ENCODE results near the gene DDAH1. TPM values are rescaled to one million over a fixed set of nuclear protein-coding genes. Genes with fewer than 3 reads are reported as not detected.

Gene DDAH1
- total and polyA plus RNA-seq, 4 donors: 25.8 to 42.7 (median 31.7) TPM

- TF ChIP-seq, protein P1, sequence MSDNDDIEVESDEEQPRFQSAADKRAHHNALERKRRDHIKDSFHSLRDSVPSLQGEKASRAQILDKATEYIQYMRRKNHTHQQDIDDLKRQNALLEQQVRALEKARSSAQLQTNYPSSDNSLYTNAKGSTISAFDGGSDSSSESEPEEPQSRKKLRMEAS (IDR thresholded peaks at IDR 0.05): no peak
- no peak for TF ChIP-seq RAD21 (IDR thresholded peaks at IDR 0.05)
- no peak for TF ChIP-seq RXRA (IDR thresholded peaks at IDR 0.05)
- no peak for TF ChIP-seq TAF1 (conservative IDR thresholded peaks at IDR 0.05)
- no peak for TF ChIP-seq FOXA1 (IDR thresholded peaks at IDR 0.05)
- no peak for TF ChIP-seq SP1 (IDR thresholded peaks at IDR 0.05)
- no peak for TF ChIP-seq HNF4A (conservative IDR thresholded peaks at IDR 0.05)
- TF ChIP-seq CTCF (IDR thresholded peaks at IDR 0.05; ENCODE audit: low read depth, low read length, missing input control): no peak
- no peak for TF ChIP-seq EGR1 (IDR thresholded peaks at IDR 0.05; ENCODE audit: low read depth in 2 of 2)
Observed at GRCh38 chr1:85326851-85327250, 138.1 kb downstream of the DDAH1 start (continued).

GRCh38 chr1:85326336-85326735 lies 138.6 kb downstream of the DDAH1 start:
- H3K27me3 ChIP-seq (ENCODE audit: control insufficient read depth in 4 of 4, insufficient read depth in 4 of 4, low read length in 3 of 4): no peaks in the 10 kb centered on the region
- H3K4me3 ChIP-seq (ENCODE audit: low read depth in 1 of 3, low read length in 3 of 3): no peak overlapping the region
- WGBS: 71% methylated on average over 2 of the region's 2 CpGs
- no peak for DNase-seq (ENCODE audit: low spot score)
- TF ChIP-seq REST (IDR thresholded peaks at IDR 0.05): no peak
- TF ChIP-seq RAD21 (IDR thresholded peaks at IDR 0.05): no peak
- no peak for TF ChIP-seq YY1 (IDR thresholded peaks at IDR 0.05)
- TF ChIP-seq, protein P2, sequence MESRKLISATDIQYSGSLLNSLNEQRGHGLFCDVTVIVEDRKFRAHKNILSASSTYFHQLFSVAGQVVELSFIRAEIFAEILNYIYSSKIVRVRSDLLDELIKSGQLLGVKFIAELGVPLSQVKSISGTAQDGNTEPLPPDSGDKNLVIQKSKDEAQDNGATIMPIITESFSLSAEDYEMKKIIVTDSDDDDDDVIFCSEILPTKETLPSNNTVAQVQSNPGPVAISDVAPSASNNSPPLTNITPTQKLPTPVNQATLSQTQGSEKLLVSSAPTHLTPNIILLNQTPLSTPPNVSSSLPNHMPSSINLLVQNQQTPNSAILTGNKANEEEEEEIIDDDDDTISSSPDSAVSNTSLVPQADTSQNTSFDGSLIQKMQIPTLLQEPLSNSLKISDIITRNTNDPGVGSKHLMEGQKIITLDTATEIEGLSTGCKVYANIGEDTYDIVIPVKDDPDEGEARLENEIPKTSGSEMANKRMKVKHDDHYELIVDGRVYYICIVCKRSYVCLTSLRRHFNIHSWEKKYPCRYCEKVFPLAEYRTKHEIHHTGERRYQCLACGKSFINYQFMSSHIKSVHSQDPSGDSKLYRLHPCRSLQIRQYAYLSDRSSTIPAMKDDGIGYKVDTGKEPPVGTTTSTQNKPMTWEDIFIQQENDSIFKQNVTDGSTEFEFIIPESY (IDR thresholded peaks at IDR 0.05): no peak
- no peak for TF ChIP-seq JUND (IDR thresholded peaks at IDR 0.05)
- no peak for TF ChIP-seq FOXA2 (IDR thresholded peaks at IDR 0.05)
- TF ChIP-seq TAF1 (conservative IDR thresholded peaks at IDR 0.05): no peak
- no peak for TF ChIP-seq EGR1 (IDR thresholded peaks at IDR 0.05; ENCODE audit: low read depth in 2 of 2)
- no peak for TF ChIP-seq NR2F2 (IDR thresholded peaks at IDR 0.05)
- TF ChIP-seq GABPA (IDR thresholded peaks at IDR 0.05 in 1 of 2, conservative IDR thresholded peaks at IDR 0.05 in 1 of 2): no peak
- TF ChIP-seq, protein P1 (IDR thresholded peaks at IDR 0.05): no peak
- no peak for TF ChIP-seq HNF4G (IDR thresholded peaks at IDR 0.05)
- TF ChIP-seq CTCF (IDR thresholded peaks at IDR 0.05; ENCODE audit: low read depth, low read length, missing input control): no peak
- H3K27ac ChIP-seq (ENCODE audit: low read depth in 1 of 2, low read length in 2 of 2): no peak overlapping the region
- H3K36me3 ChIP-seq (ENCODE audit: control insufficient read depth in 4 of 4, insufficient read depth in 3 of 4, low read depth in 1 of 4, low read length in 3 of 4): peaks cover 0 to 16% (median 4%) of the 10 kb centered on the region in 4 donors
- H3K9me3 ChIP-seq (ENCODE audit: control insufficient read depth in 4 of 4, low read length in 3 of 4): no peaks in the 10 kb centered on the region
- no peaks in the 10 kb centered on the region for H3K4me1 ChIP-seq (ENCODE audit: control insufficient read depth in 4 of 4, insufficient read depth in 4 of 4, low read length in 3 of 4)
- H3K9ac ChIP-seq (ENCODE audit: low read depth in 1 of 2, low read length in 2 of 2): no peak overlapping the region
